ENCODE results near the gene SGCD.

- no peak for TF ChIP-seq CTCF (IDR thresholded peaks at IDR 0.05)
- no peak for TF ChIP-seq POLR2A (IDR thresholded peaks at IDR 0.05)
Measured at GRCh38 chr5:156359476-156359875, 32.5 kb downstream of the SGCD start.
